HPDE6-E6E7 (cell line): ENCODE results near the gene CRELD1.
A peak's percentile ranks its signal among the peaks of the same experiment; 100 is the strongest.

ENCODE experiments used
- DNase-seq: peaks from one replicate; pipeline ENCODE4 v3.0.0; 2011; ENCODE audit warnings: missing footprints; ENCODE audit errors: extremely low spot score

The CRELD1 gene

GRCh38 chr3:9903238-9903624 is 30.4 kb upstream of the CRELD1 start:
- DNase-seq = no peak

- DNase-seq = no peak
These were observed 29.7 kb upstream of the CRELD1 start for GRCh38 chr3:9903904-9904303.

GRCh38 chr3:9906480-9906879 is 27.2 kb upstream of the CRELD1 start:
- no peak for DNase-seq

GRCh38 chr3:9908286-9908685 is 25.3 kb upstream of the CRELD1 start:
- no peak for DNase-seq

- no peak for DNase-seq
These were observed 24.2 kb upstream of the CRELD1 start for GRCh38 chr3:9909221-9910013.

- DNase-seq = no peak
These were observed 21.8 kb upstream of the CRELD1 start for GRCh38 chr3:9911863-9912262.

GRCh38 chr3:9912294-9912935 is 21.2 kb upstream of the CRELD1 start:
- no peak for DNase-seq

- no peak for DNase-seq
These were observed 20.0 kb upstream of the CRELD1 start for GRCh38 chr3:9913601-9914000.

GRCh38 chr3:9914011-9914410 is 19.6 kb upstream of the CRELD1 start:
- DNase-seq = no peak

GRCh38 chr3:9914559-9915253 is 18.9 kb upstream of the CRELD1 start:
- DNase-seq = no peak

- DNase-seq = no peak
These were observed 18.1 kb upstream of the CRELD1 start for GRCh38 chr3:9915254-9916141.

GRCh38 chr3:9916346-9916733 is 17.3 kb upstream of the CRELD1 start:
- DNase-seq = no peak

- DNase-seq = peak; percentile 82
These were observed 16.6 kb upstream of the CRELD1 start, which contains the start of gene IL17RC for GRCh38 chr3:9916734-9917680. IL17RC (plus strand) TSS chr3:9917098; CDS start chr3:9917316, 218 bp downstream.

- no peak for DNase-seq
These were observed 15.8 kb upstream of the CRELD1 start for GRCh38 chr3:9917820-9918219.

- DNase-seq = no peak
These were observed 15.2 kb upstream of the CRELD1 start for GRCh38 chr3:9918261-9919038.

GRCh38 chr3:9928158-9928557 is 5.5 kb upstream of the CRELD1 start:
- no peak for DNase-seq

GRCh38 chr3:9930804-9931418 is 2.7 kb upstream of the CRELD1 start:
- DNase-seq = no peak

GRCh38 chr3:9932535-9932842 is 1.1 kb upstream of the CRELD1 start:
- DNase-seq = no peak

- DNase-seq = no peak
These were observed 632 bp upstream of the CRELD1 start for GRCh38 chr3:9932843-9933560.
